ENCODE measurements around the gene CCDC14. TPM values are rescaled to one million over a fixed set of nuclear protein-coding genes. Genes with fewer than 3 reads are reported as not detected.

The CCDC14 gene
- total RNA-seq, 4 donors from 2014 or later = 29.8 to 49.0 (median 39.6) TPM

GRCh38 chr3:123878807-123879206 lies 82.2 kb downstream of the CCDC14 start:
- TF ChIP-seq CTCF (IDR thresholded peaks at IDR 0.05; ENCODE audit: low read depth) = no peak

- TF ChIP-seq CTCF (IDR thresholded peaks at IDR 0.05; ENCODE audit: low read depth) = no peak
These were observed 83.1 kb downstream of the CCDC14 start for GRCh38 chr3:123877965-123878364.

GRCh38 chr3:123877466-123877865 lies 83.6 kb downstream of the CCDC14 start:
- TF ChIP-seq CTCF (IDR thresholded peaks at IDR 0.05; ENCODE audit: low read depth) = no peak

- no peak for TF ChIP-seq CTCF (IDR thresholded peaks at IDR 0.05; ENCODE audit: low read depth)
These were observed 84.2 kb downstream of the CCDC14 start for GRCh38 chr3:123876858-123877257.

GRCh38 chr3:123872621-123873020 lies 88.4 kb downstream of the CCDC14 start:
- TF ChIP-seq CTCF (IDR thresholded peaks at IDR 0.05; ENCODE audit: low read depth) = no peak

- no peak for TF ChIP-seq CTCF (IDR thresholded peaks at IDR 0.05; ENCODE audit: low read depth)
These were observed 89.1 kb downstream of the CCDC14 start for GRCh38 chr3:123871946-123872345.

GRCh38 chr3:123870033-123870432 lies 91.0 kb downstream of the CCDC14 start:
- no peak for TF ChIP-seq CTCF (IDR thresholded peaks at IDR 0.05; ENCODE audit: low read depth)

Measured in subcutaneous adipose tissue (tissue), 4 donors.